K562 (cell line): Measurements from ENCODE around the gene CCDC171. TPM values are rescaled to one million over a fixed set of nuclear protein-coding genes. Genes with fewer than 3 reads are reported as not detected.

Source experiments
- ATAC-seq: fragments of 200-7000 bp; cut with Tn5 transposase; 3 replicates; pipeline ENCODE4 v1.9.1; 2020; ENCODE audit warnings: moderate library complexity
- BruUV-seq: library from RNA; stranded (reverse); fragments of 400-500 nt; replicated peaks from 2 replicates; lab custom pipeline; 2021; lab: Mats Ljungman, UMichigan
- CTCF ChIA-PET: fragments of 300-600 bp; formaldehyde crosslinking; extraction: SDS; loops from one replicate; lab custom pipeline; 2021; ENCODE audit warnings: low intra/inter-chr PET ratio; lab: Yijun Ruan, JAX
- POLR2A ChIA-PET: fragments of 300-600, 350-650 bp; sonication (Branson Sonifier 250); formaldehyde crosslinking; extraction: SDS; loops from one replicate; lab custom pipeline; 2021; ENCODE audit warnings: antibody characterized with exemption, inconsistent platforms; lab: Yijun Ruan, JAX
- DNase-seq, 4 experiments: peaks; one replicate each; pipeline versions ENCODE4 v3.0.0 to v3.0.0-alpha.2; 2011 to 2018; ENCODE audit warnings: low spot score in 3 of 4, mixed read lengths in 3 of 4; ENCODE audit errors: extremely low read depth in 1 of 4
- FAIRE-seq: peaks from 2 replicates; lab custom pipeline; 2011; peaks lifted over from hg19 to GRCh38; lab: Jason Lieb, UNC
- H2AFZ ChIP-seq: 2 replicates; pipeline ENCODE4 v1.6.0; 2011; ENCODE audit warnings: low read depth, low read length, control low read depth, inconsistent platforms
- H3K27ac ChIP-seq: fragments of 200-600 bp; 3 replicates; pipeline ENCODE4 v1.8.0; 2011; ENCODE audit warnings: low read depth, mild to moderate bottlenecking, control low read depth, inconsistent platforms, low read length, moderate library complexity, mixed read lengths; ENCODE audit errors: extremely low read depth
- H3K27me3 ChIP-seq, 2 experiments: fragments of 300-600 bp in 1 of 2; 2 replicates in 1 of 2; 3 replicates in 1 of 2; pipeline versions ENCODE4 v1.6.0 to v1.8.0; 2011; ENCODE audit warnings: inconsistent platforms in 2 of 2, low read length in 2 of 2, mild to moderate bottlenecking in 1 of 2, mixed read lengths in 1 of 2, moderate library complexity in 1 of 2; ENCODE audit not compliant: control insufficient read depth in 2 of 2, insufficient read depth in 2 of 2
- H3K36me3 ChIP-seq: fragments of 300-600 bp; 3 replicates; pipeline ENCODE4 v1.8.0; 2011; ENCODE audit warnings: mild to moderate bottlenecking, low read length, inconsistent platforms; ENCODE audit not compliant: control insufficient read depth, insufficient read depth
- H3K4me1 ChIP-seq, 2 experiments: fragments of 200-600 bp in 1 of 2; replicated peaks in 1 of 2; 2 replicates in 1 of 2; 3 replicates in 1 of 2; pipeline versions ENCODE4 v1.5.1 to v1.8.0; 2011; ENCODE audit warnings: inconsistent platforms in 2 of 2, low read length in 2 of 2, mild to moderate bottlenecking in 1 of 2, mixed read lengths in 1 of 2, moderate library complexity in 1 of 2; ENCODE audit not compliant: control insufficient read depth in 2 of 2, insufficient read depth in 2 of 2
- H3K4me2 ChIP-seq: 2 replicates; pipeline ENCODE4 v1.6.1; 2011; ENCODE audit warnings: low read length, control low read depth, inconsistent platforms, mixed read lengths; ENCODE audit not compliant: insufficient read depth
- H3K4me3 ChIP-seq: fragments of 200-600 bp; sonication (generic), shearing (Covaris generic); 2 replicates; pipeline ENCODE4 v1.5.1; 2016; ENCODE audit warnings: control low read depth, inconsistent platforms
- H3K79me2 ChIP-seq: fragments of 200-600 bp; 3 replicates; pipeline ENCODE4 v1.8.0; 2011; ENCODE audit warnings: low read length, inconsistent platforms; ENCODE audit not compliant: control insufficient read depth, insufficient read depth
- H3K9ac ChIP-seq, 2 experiments: 2 replicates each; pipeline versions ENCODE4 v1.6.0 to v1.6.1; 2011; ENCODE audit warnings: low read depth in 2 of 2, low read length in 2 of 2, control low read depth in 1 of 2, inconsistent platforms in 1 of 2, mild to moderate bottlenecking in 1 of 2, mixed read lengths in 1 of 2; ENCODE audit not compliant: insufficient read depth in 1 of 2
- H3K9me1 ChIP-seq: one replicate; pipeline ENCODE4 v1.6.0; 2011; ENCODE audit warnings: inconsistent platforms, mild to moderate bottlenecking, low read length, moderate library complexity; ENCODE audit not compliant: control insufficient read depth, insufficient read depth
- H3K9me3 ChIP-seq: replicated peaks from 2 replicates; pipeline ENCODE4 v1.5.1; 2011; ENCODE audit warnings: low read depth, low read length, inconsistent platforms; ENCODE audit not compliant: control insufficient read depth, insufficient read depth
- H4K20me1 ChIP-seq: replicated peaks from 2 replicates; pipeline ENCODE4 v1.6.1; 2011; ENCODE audit warnings: low read length, inconsistent platforms, mixed read lengths; ENCODE audit not compliant: control insufficient read depth, insufficient read depth
- ARID2 ChIP-seq: fragments of 450-650 bp; IDR thresholded peaks from 2 replicates; pipeline ENCODE4 v1.6.1; 2017; ENCODE audit warnings: antibody characterized with exemption, mild to moderate bottlenecking
- CBX1 ChIP-seq: sonication (generic); IDR thresholded peaks from 2 replicates; pipeline ENCODE4 v1.6.1; 2016; ENCODE audit warnings: antibody characterized with exemption, low read depth, mild to moderate bottlenecking
- HNRNPUL1 ChIP-seq: fragments of 200-400 bp; formaldehyde crosslinking; IDR thresholded peaks from 2 replicates; pipeline ENCODE4 v1.6.1; 2017; ENCODE audit warnings: low read length
- JUN ChIP-seq, 2 experiments: sonication (generic) in 1 of 2; formaldehyde crosslinking in 1 of 2; IDR thresholded peaks; 2 replicates each; pipeline versions ENCODE4 v1.6.1 to v1.8.0; 2012 to 2022; ENCODE audit warnings: borderline replicate concordance in 2 of 2, mild to moderate bottlenecking in 2 of 2, improper control_type of control experiment in 1 of 2, low read depth in 1 of 2, low read length in 1 of 2, missing genetic modification reagents in 1 of 2
- NR2C1 ChIP-seq, 2 experiments: fragments of 450-650 bp; IDR thresholded peaks; 2 replicates each; pipeline ENCODE4 v1.6.1; 2017; ENCODE audit warnings: mild to moderate bottlenecking in 2 of 2, antibody characterized with exemption in 1 of 2, inconsistent platforms in 1 of 2, missing compliant biosample characterization in 1 of 2, missing genetic modification characterization in 1 of 2
- SREBF1 ChIP-seq: fragments of 150-350 bp; IDR thresholded peaks from 2 replicates; pipeline ENCODE4 v1.6.1; 2014; ENCODE audit warnings: antibody characterized with exemption, low read depth, low read length, borderline replicate concordance
- XRCC5 ChIP-seq: fragments of 200-400 bp; formaldehyde crosslinking; IDR thresholded peaks from 2 replicates; pipeline ENCODE4 v1.6.1; 2017; ENCODE audit warnings: low read depth, mild to moderate bottlenecking, low read length
- WGBS: fragments of 100-300 bp; shearing (Covaris generic); methylation state at CpG from one replicate; pipeline ENCODE4 v1.1.6; 2016; ENCODE audit warnings: low coverage, mixed read lengths; ENCODE audit not compliant: insufficient coverage; ENCODE audit errors: missing lambda C conversion rate; 5-methylcytosine and 5-hydroxymethylcytosine counted together
- in situ Hi-C: fragments of 300-500 bp; cut with MboI; formaldehyde crosslinking; loops from 4 replicates; pipeline ENCODE4 v1.15.0; 2018; ENCODE audit warnings: inconsistent platforms, mixed read lengths
- intact Hi-C: fragments of 100-400 bp; cut with micrococcal nuclease; formaldehyde crosslinking; loops from 2 replicates; pipeline ENCODE4 v1.14.2; 2022
- polyA plus RNA-seq, 8 experiments: library from polyadenylated mRNA; depleted of rRNA in 4 of 8; stranded (reverse) in 5 of 8; unstranded in 3 of 8; fragments of >200 nt; fragmentation: Nextera tagmentation in 2 of 8; fragmentation: Illumina TruSeq in 1 of 8; extraction: Ambion mirVana in 2 of 8; extraction: Trizol in 1 of 8; gene quantifications; 2 replicates each; pipeline versions ENCODE4 v1.2.1 to v1.2.3, GENCODE V29; 2011 to 2014; ENCODE audit warnings: inconsistent platforms in 1 of 8, missing spikeins in 1 of 8
- total RNA-seq, 7 experiments: library from RNA; depleted of rRNA in 6 of 7; stranded (reverse); fragments of >200 nt in 6 of 7; fragmentation: Illumina TruSeq in 2 of 7; extraction: Trizol in 2 of 7; gene quantifications; 2 replicates each; pipeline versions ENCODE4 v1.2.1 to v1.2.3, GENCODE V29; 2011 to 2021; ENCODE audit warnings: low replicate concordance in 1 of 7
- TF ChIP-seq, protein P1 (sequence below), 3 experiments: IDR thresholded peaks in 2 of 3; conservative IDR thresholded peaks in 1 of 3; 2 replicates each; pipeline ENCODE4 v1.5.1; 2011 to 2012; ENCODE audit warnings: low read length in 3 of 3, mild to moderate bottlenecking in 3 of 3, control low read depth in 2 of 3, improper control_type of control experiment in 1 of 3, inconsistent platforms in 1 of 3, low read depth in 1 of 3, mixed read lengths in 1 of 3, moderate library complexity in 1 of 3; ENCODE audit not compliant: insufficient read depth in 2 of 3
- TF ChIP-seq, protein P2 (sequence below): fragments of 250-450 bp; sonication (Bioruptor Pico); IDR thresholded peaks from 2 replicates; pipeline ENCODE4 v1.6.1; 2021; ENCODE audit warnings: mild to moderate bottlenecking

Gene CCDC171
- total and polyA plus RNA-seq, 9 of the 15 experiments (the other 6 are each of a cell fraction or from before 2014, with no cell fraction given) = 0.08 to 3.8 (median 0.27) TPM

DNA sequence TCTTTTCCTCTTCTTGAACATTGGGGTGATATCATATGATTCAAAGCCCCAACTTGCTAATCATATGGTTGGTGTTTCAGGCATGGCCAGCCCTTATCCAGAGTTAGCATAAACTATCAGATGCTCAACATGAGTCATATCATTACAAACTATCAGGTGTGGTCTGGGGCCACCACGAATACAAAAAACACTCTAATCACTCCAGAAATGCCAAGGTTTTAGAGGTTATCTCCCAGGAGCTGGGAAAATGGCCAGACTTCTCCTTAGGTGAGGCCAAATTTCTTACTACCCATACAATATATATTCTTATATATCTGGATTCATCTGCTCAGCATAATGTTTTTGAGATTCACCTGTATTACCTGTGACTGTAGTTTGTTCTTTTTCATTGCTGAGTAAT is 210.5 kb downstream of the CCDC171 start:
- POLR2A ChIA-PET = no interaction called here
- Histone ChIP-seq H3K27ac (no peak overlapping the region), H3K9me3 (no peaks in the 10 kb centered on the region), H3K4me1 (no peaks in the 10 kb centered on the region), H2AFZ (no peak overlapping the region), H3K36me3 (no peaks in the 10 kb centered on the region), H3K4me2 (no peak overlapping the region), H3K27me3 (no peaks in the 10 kb centered on the region), H3K4me3 (no peak overlapping the region), H3K9me1 (no peaks in the 10 kb centered on the region), H3K9ac (no peak overlapping the region), H4K20me1 (no peaks in the 10 kb centered on the region), H3K79me2 (no peaks in the 10 kb centered on the region)
- 0% methylated on average over 1 of the region's 1 CpG for WGBS
- in situ Hi-C loops = no loop called here
- no peak for ATAC-seq
- no TSS peak for BruUV-seq
- intact Hi-C loops = no loop called here
- FAIRE-seq = no peak
- TF ChIP-seq XRCC5 = no peak
- TF ChIP-seq, protein P1, sequence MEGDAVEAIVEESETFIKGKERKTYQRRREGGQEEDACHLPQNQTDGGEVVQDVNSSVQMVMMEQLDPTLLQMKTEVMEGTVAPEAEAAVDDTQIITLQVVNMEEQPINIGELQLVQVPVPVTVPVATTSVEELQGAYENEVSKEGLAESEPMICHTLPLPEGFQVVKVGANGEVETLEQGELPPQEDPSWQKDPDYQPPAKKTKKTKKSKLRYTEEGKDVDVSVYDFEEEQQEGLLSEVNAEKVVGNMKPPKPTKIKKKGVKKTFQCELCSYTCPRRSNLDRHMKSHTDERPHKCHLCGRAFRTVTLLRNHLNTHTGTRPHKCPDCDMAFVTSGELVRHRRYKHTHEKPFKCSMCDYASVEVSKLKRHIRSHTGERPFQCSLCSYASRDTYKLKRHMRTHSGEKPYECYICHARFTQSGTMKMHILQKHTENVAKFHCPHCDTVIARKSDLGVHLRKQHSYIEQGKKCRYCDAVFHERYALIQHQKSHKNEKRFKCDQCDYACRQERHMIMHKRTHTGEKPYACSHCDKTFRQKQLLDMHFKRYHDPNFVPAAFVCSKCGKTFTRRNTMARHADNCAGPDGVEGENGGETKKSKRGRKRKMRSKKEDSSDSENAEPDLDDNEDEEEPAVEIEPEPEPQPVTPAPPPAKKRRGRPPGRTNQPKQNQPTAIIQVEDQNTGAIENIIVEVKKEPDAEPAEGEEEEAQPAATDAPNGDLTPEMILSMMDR (IDR thresholded peaks at IDR 0.05 in 2 of 3, conservative IDR thresholded peaks at IDR 0.05 in 1 of 3; ENCODE audit: insufficient read depth in 2 of 3, low read depth in 1 of 3, low read length in 3 of 3) = no peak
- TF ChIP-seq CBX1 = no peak
- TF ChIP-seq JUN (IDR thresholded peaks at IDR 0.05; ENCODE audit: borderline replicate concordance, low read depth, low read length) = no peak
- TF ChIP-seq JUN (CRISPR knock-in tag; IDR thresholded peaks at IDR 0.05; ENCODE audit: borderline replicate concordance) = no peak
- TF ChIP-seq, protein P2, sequence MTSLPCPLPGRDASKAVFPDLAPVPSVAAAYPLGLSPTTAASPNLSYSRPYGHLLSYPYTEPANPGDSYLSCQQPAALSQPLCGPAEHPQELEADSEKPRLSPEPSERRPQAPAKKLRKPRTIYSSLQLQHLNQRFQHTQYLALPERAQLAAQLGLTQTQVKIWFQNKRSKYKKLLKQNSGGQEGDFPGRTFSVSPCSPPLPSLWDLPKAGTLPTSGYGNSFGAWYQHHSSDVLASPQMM (CRISPR knock-in tag) = no peak
- no peak for TF ChIP-seq SREBF1
- TF ChIP-seq HNRNPUL1 = no peak
- no peak for TF ChIP-seq ARID2
- TF ChIP-seq NR2C1 (IDR thresholded peaks at IDR 0.05) = no peak
- TF ChIP-seq NR2C1 (tag; IDR thresholded peaks at IDR 0.05) = no peak
- DNase-seq = no peak
- CTCF ChIA-PET = no interaction called here
